Endothelial cell of umbilical vein (primary cell): ENCODE results near the gene NACA2. TPM values are rescaled to one million over a fixed set of nuclear protein-coding genes. Genes with fewer than 3 reads are reported as not detected.

ENCODE experiments used
- BruUV-seq: library from RNA; stranded (reverse); fragments of 400-500 nt; replicated peaks from 2 replicates; lab custom pipeline; 2021; lab: Mats Ljungman, UMichigan
- CTCF ChIA-PET: fragments of 300-600, 350-600 bp; sonication (Branson Sonifier 250); formaldehyde crosslinking; loops from one replicate; lab custom pipeline; 2021; ENCODE audit warnings: antibody characterized with exemption, inconsistent platforms; lab: Charles Lee
- POLR2A ChIA-PET: fragments of 300-600, 350-600 bp; sonication (Branson Sonifier 250); formaldehyde crosslinking; loops from one replicate; lab custom pipeline; 2021; ENCODE audit warnings: antibody characterized with exemption, inconsistent platforms; lab: Charles Lee
- DNase-seq: peaks from one replicate; pipeline ENCODE4 v3.0.0-alpha.2; 2011; ENCODE audit warnings: low read depth, low spot score
- FAIRE-seq: peaks from 2 replicates; lab custom pipeline; 2011; peaks lifted over from hg19 to GRCh38; lab: Jason Lieb, UNC
- H2AFZ ChIP-seq: 2 replicates; pipeline ENCODE4 v1.6.0; 2012; ENCODE audit warnings: low read depth, low read length, control low read depth, inconsistent platforms
- H3K27ac ChIP-seq: 2 replicates; pipeline ENCODE4 v1.5.1; 2011; ENCODE audit warnings: low read depth, mild to moderate bottlenecking, control low read depth, low read length, moderate library complexity; ENCODE audit not compliant: insufficient read depth
- H3K27me3 ChIP-seq, 2 experiments: 2 replicates each; pipeline versions ENCODE4 v1.6.0 to v1.6.1; 2011; ENCODE audit warnings: low read length in 2 of 2, mixed read lengths in 1 of 2; ENCODE audit not compliant: control insufficient read depth in 2 of 2, insufficient read depth in 2 of 2
- H3K36me3 ChIP-seq, 2 experiments: 2 replicates in 1 of 2; 3 replicates in 1 of 2; pipeline ENCODE4 v1.5.1; 2011; ENCODE audit warnings: low read length in 2 of 2, mild to moderate bottlenecking in 1 of 2, moderate library complexity in 1 of 2; ENCODE audit not compliant: control insufficient read depth in 2 of 2, insufficient read depth in 2 of 2; ENCODE audit errors: extremely low read depth in 1 of 2
- H3K4me1 ChIP-seq: 3 replicates; pipeline ENCODE4 v1.5.1; 2011; ENCODE audit warnings: mild to moderate bottlenecking, low read length; ENCODE audit not compliant: control insufficient read depth, insufficient read depth; ENCODE audit errors: extremely low read depth
- H3K4me2 ChIP-seq: 2 replicates; pipeline ENCODE4 v1.6.1; 2011; ENCODE audit warnings: low read length, control low read depth, mixed read lengths; ENCODE audit not compliant: insufficient read depth
- H3K4me3 ChIP-seq, 3 experiments: fragments of 200-600 bp in 1 of 3; sonication (generic), shearing (Covaris generic) in 1 of 3; replicated peaks in 1 of 3; 2 replicates each; pipeline ENCODE4 v1.5.1; 2011 to 2016; ENCODE audit warnings: control low read depth in 3 of 3, low read length in 3 of 3, mild to moderate bottlenecking in 2 of 3, inconsistent platforms in 1 of 3, low read depth in 1 of 3, moderate library complexity in 1 of 3; ENCODE audit not compliant: insufficient read depth in 1 of 3
- H3K79me2 ChIP-seq: 2 replicates; pipeline ENCODE4 v1.6.0; 2012; ENCODE audit warnings: low read length, inconsistent platforms; ENCODE audit not compliant: control insufficient read depth, insufficient read depth
- H3K9ac ChIP-seq: replicated peaks from 2 replicates; pipeline ENCODE3; 2011; ENCODE audit warnings: low read length, control low read depth; ENCODE audit not compliant: insufficient read depth; ENCODE audit errors: extremely low read depth
- H3K9me1 ChIP-seq: replicated peaks from 3 replicates; pipeline ENCODE4 v1.6.0; 2011; ENCODE audit warnings: mild to moderate bottlenecking, low read length; ENCODE audit not compliant: control insufficient read depth, insufficient read depth; ENCODE audit errors: extremely low read depth
- H3K9me3 ChIP-seq: replicated peaks from 2 replicates; pipeline ENCODE4 v1.5.1; 2012; ENCODE audit warnings: low read length, inconsistent platforms; ENCODE audit not compliant: control insufficient read depth, insufficient read depth
- H4K20me1 ChIP-seq: replicated peaks from 2 replicates; pipeline ENCODE3; 2011; ENCODE audit warnings: mild to moderate bottlenecking, low read length; ENCODE audit not compliant: control insufficient read depth, insufficient read depth; ENCODE audit errors: extremely low read depth
- EZH2 ChIP-seq: IDR thresholded peaks from 2 replicates; pipeline ENCODE4 v1.6.1; 2012; ENCODE audit warnings: borderline replicate concordance, low read depth, mild to moderate bottlenecking, moderate library complexity, low read length, inconsistent platforms; ENCODE audit not compliant: severe bottlenecking
- FOS ChIP-seq: IDR thresholded peaks from 2 replicates; pipeline ENCODE4 v1.6.1; 2011; ENCODE audit warnings: mild to moderate bottlenecking, low read length, moderate library complexity, borderline replicate concordance; ENCODE audit not compliant: insufficient read depth
- GATA2 ChIP-seq: IDR thresholded peaks from 2 replicates; pipeline ENCODE4 v1.7.0; 2011; ENCODE audit warnings: low read depth, mild to moderate bottlenecking, moderate library complexity, mixed read lengths, low read length; ENCODE audit not compliant: insufficient read length, insufficient read depth
- JUN ChIP-seq: IDR thresholded peaks from 2 replicates; pipeline ENCODE4 v1.6.1; 2011; ENCODE audit warnings: borderline replicate concordance, low read depth; ENCODE audit not compliant: insufficient read length, insufficient read depth
- MAX ChIP-seq: IDR thresholded peaks from 2 replicates; pipeline ENCODE4 v1.6.1; 2011; ENCODE audit not compliant: insufficient read depth, insufficient read length
- MYC ChIP-seq: IDR thresholded peaks from one replicate; pipeline ENCODE4 v1.6.1; 2011; ENCODE audit warnings: mild to moderate bottlenecking, low read depth, low read length
- POLR2A ChIP-seq: IDR thresholded peaks from 2 replicates; pipeline ENCODE4 v1.6.1; 2012; ENCODE audit warnings: low read depth, mild to moderate bottlenecking, control low read depth, low read length
- POLR2AphosphoS5 ChIP-seq: IDR thresholded peaks from 2 replicates; pipeline ENCODE4 v1.6.1; 2012; ENCODE audit warnings: low read depth, mild to moderate bottlenecking, control low read depth, low read length, moderate library complexity; ENCODE audit not compliant: insufficient read depth
- dilution Hi-C: fragments of 300-500 bp; cut with MboI; formaldehyde crosslinking; loops from one replicate; pipeline ENCODE4 v1.15.0; 2019; ENCODE audit warnings: low sequenced_read_pairs; ENCODE audit not compliant: extremely low pct_ligation_motif_present
- intact Hi-C: fragments of 100-400 bp; cut with micrococcal nuclease; formaldehyde crosslinking; loops from one replicate; pipeline ENCODE4 v1.10.0; 2022
- polyA plus RNA-seq, 4 experiments: library from polyadenylated mRNA; depleted of rRNA in 3 of 4; stranded (reverse) in 3 of 4; unstranded in 1 of 4; fragments of >200 nt; gene quantifications; 2 replicates each; pipeline versions ENCODE4 v1.2.1 to v1.2.3, GENCODE V29; 2011 to 2012; ENCODE audit warnings: missing spikeins in 1 of 4
- total RNA-seq: library from RNA; stranded (reverse); gene quantifications from 2 replicates; pipeline ENCODE4 v1.2.3, GENCODE V29; 2021
- TF ChIP-seq, protein P1 (sequence below), 2 donors: IDR thresholded peaks; 1 replicate in 1 of 2; 2 replicates in 1 of 2; pipeline ENCODE4 v1.5.1; 2011; ENCODE audit warnings: low read length in 2 of 2, mild to moderate bottlenecking in 2 of 2, moderate library complexity in 2 of 2, control low read depth in 1 of 2, inconsistent platforms in 1 of 2, low read depth in 1 of 2; ENCODE audit not compliant: insufficient read depth in 1 of 2; ENCODE audit errors: extremely low read depth in 1 of 2

The NACA2 gene
- total and polyA plus RNA-seq, 2 donors (not counting 3 experiments of a cell fraction or from before 2014, with no cell fraction given) = not detected

DNA sequence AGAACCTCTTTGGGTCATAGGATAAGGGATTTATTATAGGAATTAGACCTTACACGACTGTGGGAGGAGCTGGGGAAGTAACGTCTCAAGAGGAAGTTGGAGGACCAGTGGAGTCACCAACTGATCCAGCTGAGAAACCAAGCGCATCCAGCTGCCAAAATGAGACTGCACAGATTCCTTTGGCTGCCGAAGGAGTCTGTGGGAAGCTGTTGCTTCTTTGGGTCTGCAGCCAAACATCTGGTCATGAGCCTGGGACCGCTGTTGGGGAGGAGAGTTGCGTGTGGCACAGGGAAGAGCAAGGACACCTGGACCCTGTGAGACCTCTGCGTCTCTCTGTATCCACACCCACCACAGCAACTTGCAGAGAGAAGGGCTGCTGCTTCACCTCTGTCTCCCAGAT, 2.4 kb upstream of the NACA2 start:
- CTCF ChIA-PET = interaction anchor here (1.0 kb wide), 1 partner anchor 621 kb away, joined by 3 read pairs; no protein-coding TSS in a partner anchor
- H3K27ac ChIP-seq = no peak overlapping the region

More for the DNA sequence above, 2.4 kb upstream of the NACA2 start:
- Histone ChIP-seq H3K9me1 (no peaks in the 10 kb centered on the region), H4K20me1 (no peaks in the 10 kb centered on the region), H3K9me3 (no peaks in the 10 kb centered on the region), H3K79me2 (no peaks in the 10 kb centered on the region), H3K9ac (no peak overlapping the region), H3K36me3 (no peaks in the 10 kb centered on the region), H3K4me1 (no peaks in the 10 kb centered on the region), H3K4me2 (no peak overlapping the region), H3K27me3 (peaks cover 2 to 12% of the 10 kb centered on the region in 2 experiments), H2AFZ (no peak overlapping the region), H3K4me3 (no peak overlapping the region)
- BruUV-seq = no TSS peak
- dilution Hi-C loops = no loop called here
- intact Hi-C loops = no loop called here
- no peak for TF ChIP-seq EZH2
- TF ChIP-seq, protein P1, sequence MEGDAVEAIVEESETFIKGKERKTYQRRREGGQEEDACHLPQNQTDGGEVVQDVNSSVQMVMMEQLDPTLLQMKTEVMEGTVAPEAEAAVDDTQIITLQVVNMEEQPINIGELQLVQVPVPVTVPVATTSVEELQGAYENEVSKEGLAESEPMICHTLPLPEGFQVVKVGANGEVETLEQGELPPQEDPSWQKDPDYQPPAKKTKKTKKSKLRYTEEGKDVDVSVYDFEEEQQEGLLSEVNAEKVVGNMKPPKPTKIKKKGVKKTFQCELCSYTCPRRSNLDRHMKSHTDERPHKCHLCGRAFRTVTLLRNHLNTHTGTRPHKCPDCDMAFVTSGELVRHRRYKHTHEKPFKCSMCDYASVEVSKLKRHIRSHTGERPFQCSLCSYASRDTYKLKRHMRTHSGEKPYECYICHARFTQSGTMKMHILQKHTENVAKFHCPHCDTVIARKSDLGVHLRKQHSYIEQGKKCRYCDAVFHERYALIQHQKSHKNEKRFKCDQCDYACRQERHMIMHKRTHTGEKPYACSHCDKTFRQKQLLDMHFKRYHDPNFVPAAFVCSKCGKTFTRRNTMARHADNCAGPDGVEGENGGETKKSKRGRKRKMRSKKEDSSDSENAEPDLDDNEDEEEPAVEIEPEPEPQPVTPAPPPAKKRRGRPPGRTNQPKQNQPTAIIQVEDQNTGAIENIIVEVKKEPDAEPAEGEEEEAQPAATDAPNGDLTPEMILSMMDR (IDR thresholded peaks at IDR 0.05; ENCODE audit: extremely low read depth in 1 of 2, insufficient read depth in 1 of 2, low read depth in 1 of 2, low read length in 2 of 2) = no peak
- TF ChIP-seq MAX = no peak
- no peak for TF ChIP-seq MYC
- TF ChIP-seq JUN = no peak
- no peak for TF ChIP-seq FOS
- TF ChIP-seq POLR2AphosphoS5 = no peak
- no peak for TF ChIP-seq POLR2A
- no peak for TF ChIP-seq GATA2
- POLR2A ChIA-PET = no interaction called here
- no peak for FAIRE-seq
- DNase-seq = no peak
